B cell (primary cell): Measurements from ENCODE around the gene MSH5. TPM values are rescaled to one million over a fixed set of nuclear protein-coding genes. Genes with fewer than 3 reads are reported as not detected.

ENCODE experiments used
- ATAC-seq: fragments of 200-7000 bp; cut with Tn5 transposase; one replicate; pipeline ENCODE4 v1.10.0; 2021; ENCODE audit warnings: low read depth, mild to moderate bottlenecking, moderate number of reproducible peaks, moderate library complexity
- CTCF ChIA-PET: fragments of 350-600 bp; sonication (Branson Sonifier 250); formaldehyde crosslinking; loops from one replicate; lab custom pipeline; 2021; ENCODE audit warnings: antibody characterized with exemption, inconsistent platforms; lab: Charles Lee
- POLR2A ChIA-PET: fragments of 350-600 bp; sonication (Branson Sonifier 250); formaldehyde crosslinking; loops from one replicate; lab custom pipeline; 2021; ENCODE audit warnings: antibody characterized with exemption; lab: Charles Lee
- DNase-seq: peaks from one replicate; pipeline ENCODE4 v3.0.0; 2013
- H2AFZ ChIP-seq: 2 replicates; pipeline ENCODE4 v1.6.1; 2012; ENCODE audit warnings: mild to moderate bottlenecking, low read depth, low read length; ENCODE audit not compliant: insufficient read depth, poor library complexity, severe bottlenecking
- H3K27ac ChIP-seq, 2 donors: 1 replicate in 1 of 2; 2 replicates in 1 of 2; pipeline ENCODE4 v1.5.1; 2012 to 2013; ENCODE audit warnings: low read length in 2 of 2, mild to moderate bottlenecking in 2 of 2, moderate library complexity in 1 of 2
- H3K27me3 ChIP-seq, 4 experiments: fragments of 200-600 bp in 1 of 4; sonication (generic) in 1 of 4; replicated peaks in 1 of 4; 1 replicate in 2 of 4; 2 replicates in 2 of 4; pipeline versions ENCODE4 v1.6.1 to v1.7.0; 2013 to 2016; ENCODE audit warnings: low read length in 3 of 4, mild to moderate bottlenecking in 2 of 4, mixed read lengths in 1 of 4, moderate library complexity in 1 of 4; ENCODE audit not compliant: insufficient read depth in 4 of 4, control insufficient read depth in 3 of 4; ENCODE audit errors: control extremely low read depth in 1 of 4
- H3K36me3 ChIP-seq, 2 experiments: replicated peaks in 1 of 2; 1 replicate in 1 of 2; 2 replicates in 1 of 2; pipeline versions ENCODE4 v1.6.1 to v1.7.1; 2013; ENCODE audit warnings: low read length in 1 of 2; ENCODE audit not compliant: insufficient read depth in 2 of 2, control insufficient read depth in 1 of 2; ENCODE audit errors: control extremely low read depth in 1 of 2, extremely low read depth in 1 of 2
- H3K4me1 ChIP-seq, 2 donors: fragments of 200-600 bp in 1 of 2; sonication (generic) in 1 of 2; 1 replicate in 1 of 2; 2 replicates in 1 of 2; pipeline versions ENCODE4 v1.5.1 to v1.6.1; 2013 to 2017; ENCODE audit warnings: low read length in 2 of 2; ENCODE audit not compliant: control insufficient read depth in 2 of 2, insufficient read depth in 2 of 2
- H3K4me2 ChIP-seq: replicated peaks from 2 replicates; pipeline ENCODE3; 2012; ENCODE audit warnings: mild to moderate bottlenecking, low read depth, low read length; ENCODE audit not compliant: poor library complexity, severe bottlenecking
- H3K4me3 ChIP-seq, 5 experiments: fragments of 200-600 bp in 1 of 5; sonication (generic) in 1 of 5; 1 replicate in 3 of 5; 2 replicates in 2 of 5; pipeline versions ENCODE4 v1.5.1 to v1.7.0; 2011 to 2016; ENCODE audit warnings: low read length in 4 of 5, mild to moderate bottlenecking in 4 of 5, low read depth in 2 of 5, control low read depth in 1 of 5, moderate library complexity in 1 of 5; ENCODE audit not compliant: insufficient read depth in 1 of 5; ENCODE audit errors: control extremely low read depth in 1 of 5, extremely low read depth in 1 of 5
- H3K79me2 ChIP-seq: fragments of 200-600 bp; sonication (generic); one replicate; pipeline ENCODE4 v1.6.0; 2016; ENCODE audit warnings: low read length; ENCODE audit not compliant: control insufficient read depth, insufficient read depth
- H3K9ac ChIP-seq: fragments of 200-600 bp; sonication (generic); 2 replicates; pipeline ENCODE4 v1.6.1; 2017; ENCODE audit warnings: mild to moderate bottlenecking, low read length, moderate library complexity
- H3K9me3 ChIP-seq, 3 donors: one replicate each; pipeline versions ENCODE4 v1.6.1 to v1.7.1; 2013; ENCODE audit warnings: low read length in 2 of 3; ENCODE audit not compliant: control insufficient read depth in 2 of 3, insufficient read depth in 1 of 3; ENCODE audit errors: control extremely low read depth in 1 of 3
- H4K20me1 ChIP-seq: 2 replicates; pipeline ENCODE4 v1.6.0; 2012; ENCODE audit warnings: mild to moderate bottlenecking, low read length; ENCODE audit not compliant: insufficient read depth, control insufficient read depth, poor library complexity, severe bottlenecking
- H3K27ac Mint-ChIP-seq: one replicate; pipeline ENCODE4 v1.8.0; 2021; ENCODE audit warnings: mixed read lengths
- H3K27me3 Mint-ChIP-seq: one replicate; pipeline ENCODE4 v1.8.0; 2021; ENCODE audit warnings: mixed read lengths
- H3K4me1 Mint-ChIP-seq: one replicate; pipeline ENCODE4 v1.8.0; 2021; ENCODE audit warnings: mixed read lengths
- H3K4me3 Mint-ChIP-seq: one replicate; pipeline ENCODE4 v1.8.0; 2021; ENCODE audit warnings: mixed read lengths
- H3K9me3 Mint-ChIP-seq: one replicate; pipeline ENCODE4 v1.8.0; 2022; ENCODE audit warnings: mixed read lengths; ENCODE audit not compliant: insufficient read depth
- CTCF ChIP-seq: fragments of 200-600 bp; IDR thresholded peaks from one replicate; pipeline ENCODE4 v1.8.0; 2022; ENCODE audit warnings: antibody characterized with exemption, mild to moderate bottlenecking
- EZH2 ChIP-seq: IDR thresholded peaks from 2 replicates; pipeline ENCODE4 v1.6.1; 2012; ENCODE audit warnings: borderline replicate concordance, low read depth, mild to moderate bottlenecking, moderate library complexity, low read length; ENCODE audit not compliant: insufficient read depth, poor library complexity, severe bottlenecking
- WGBS: methylation state at CpG from one replicate; pipeline ENCODE4 v1.1.5; 2013; ENCODE audit warnings: missing lambda C conversion rate; ENCODE audit not compliant: insufficient coverage; 5-methylcytosine and 5-hydroxymethylcytosine counted together
- intact Hi-C: fragments of 100-400 bp; cut with micrococcal nuclease; formaldehyde crosslinking; loops from one replicate; pipeline ENCODE4 v1.10.0; 2022
- polyA plus RNA-seq: library from polyadenylated mRNA; depleted of rRNA; stranded (reverse); fragments of >200 nt; gene quantifications from 2 replicates; pipeline ENCODE4 v1.2.3, GENCODE V29; 2012
- total RNA-seq, 2 donors: library from RNA; stranded (reverse); fragments of 120-200 nt in 1 of 2; gene quantifications; 1 replicate in 1 of 2; 2 replicates in 1 of 2; pipeline versions ENCODE4 v1.2.3 to v1.2.4, GENCODE V29; 2013 to 2022

MSH5 gene
- total and polyA plus RNA-seq, 2 donors (not counting 1 experiment from before 2014, with no cell fraction given), result 49.9 to 51.6 TPM

- POLR2A ChIA-PET, result interaction anchor here (1.9 to 3.5 kb wide), 3 partner anchors 9 to 61 kb away, joined by 5 to 38 read pairs (median 14); partner anchors contain the start of genes CLIC1, HSPA1A, HSPA1L and LSM2
- Mint-ChIP-seq H3K4me1 (peaks cover 47% of the 10 kb centered on the region), H3K4me3 (peak overlapping the region; percentile 46), H3K27ac (peak overlapping the region; percentile 87), H3K27me3 (no peaks in the 10 kb centered on the region), H3K9me3 (no peaks in the 10 kb centered on the region)
- intact Hi-C loops, result loop anchor here (1.0 to 5.0 kb wide), 5 partner anchors 9 to 130 kb away; partner anchors contain the start of genes CSNK2B, HSPA1A, HSPA1L and LSM2
- no peak overlapping the region for H3K4me3 ChIP-seq
- no peaks in the 10 kb centered on the region for H3K27me3 ChIP-seq
- H3K36me3 ChIP-seq, result peaks cover 0 to 20% of the 10 kb centered on the region in 2 experiments
- H3K9me3 ChIP-seq, result no peaks in the 10 kb centered on the region
- peaks cover 40 to 48% of the 10 kb centered on the region in 2 donors for H3K4me1 ChIP-seq
- peak overlapping the region; percentile 75 to 87 for H3K27ac ChIP-seq
- H2AFZ ChIP-seq, result no peak overlapping the region
- DNase-seq, result no peak
- TF ChIP-seq CTCF (no peak), EZH2 (no peak)
- no peaks in the 10 kb centered on the region for H4K20me1 ChIP-seq
- peaks cover 31% of the 10 kb centered on the region for H3K79me2 ChIP-seq
- H3K9ac ChIP-seq, result no peak overlapping the region
- peak overlapping the region; percentile 64 for H3K4me2 ChIP-seq
- no peak for ATAC-seq
- no CpG with 5 or more reads among the region's 2 CpGs for WGBS
- CTCF ChIA-PET, result interaction anchor here (1.1 to 2.8 kb wide), 8 partner anchors 9 to 97 kb away, joined by 3 to 20 read pairs (median 4); partner anchors contain the start of genes DDAH2, HSPA1A, HSPA1L and LSM2
These were observed 57.2 kb downstream of the MSH5 start for GRCh38 chr6:31796993-31797385.

- H3K4me2 ChIP-seq, result peak overlapping the region; percentile 64
- peaks cover 25% of the 10 kb centered on the region for H3K79me2 ChIP-seq
- ATAC-seq (peak; percentile 9), DNase-seq (peak; percentile 68)
- peak overlapping the region; percentile 59 for H2AFZ ChIP-seq
- no peaks in the 10 kb centered on the region for H3K9me3 ChIP-seq
- no peaks in the 10 kb centered on the region for H3K9me3 Mint-ChIP-seq
- no peaks in the 10 kb centered on the region for H4K20me1 ChIP-seq
- H3K4me1 Mint-ChIP-seq, result peaks cover 44% of the 10 kb centered on the region
- H3K4me3 ChIP-seq, result no peak overlapping the region
- peak overlapping the region; percentile 87 for H3K27ac Mint-ChIP-seq
- TF ChIP-seq EZH2 (no peak), CTCF (no peak)
- no peaks in the 10 kb centered on the region for H3K27me3 Mint-ChIP-seq
- ChIA-PET CTCF (interaction anchor here (1.4 to 2.8 kb wide), 2 partner anchors 8 to 59 kb away, joined by 3 to 20 read pairs; partner anchors contain the start of genes LSM2 and MSH5), POLR2A (interaction anchor here (0.7 to 3.5 kb wide), 2 partner anchors 9 to 491 kb away, joined by 3 to 38 read pairs; partner anchors contain the start of gene LSM2)
- H3K27ac ChIP-seq, result peak overlapping the region; percentile 75 to 87
- intact Hi-C loops, result loop anchor here (2.0 to 5.0 kb wide), 4 partner anchors 17 to 130 kb away; partner anchors contain the start of genes CSNK2B, HSPA1A, HSPA1L and LY6G5B
- WGBS, result 2% methylated on average over 5 of the region's 5 CpGs
- peaks cover 0 to 14% of the 10 kb centered on the region in 2 experiments for H3K36me3 ChIP-seq
- H3K9ac ChIP-seq, result no peak overlapping the region
- peaks cover 40 to 47% of the 10 kb centered on the region in 2 donors for H3K4me1 ChIP-seq
- no peaks in the 10 kb centered on the region for H3K27me3 ChIP-seq
- peak overlapping the region; percentile 46 for H3K4me3 Mint-ChIP-seq
These were observed 57.8 kb downstream of the MSH5 start for GRCh38 chr6:31797588-31797987.
